HG02884 (cell line): ENCODE results near the gene SOX5.
"Not testable (repeated sequence)": the region's sequence is repeated elsewhere in the genome, so short reads cannot be mapped to it uniquely, and the experiment has no call there.

Experiments used
- ATAC-seq: cut with Tn5 transposase; IDR thresholded peaks from one replicate; pipeline ENCODE4 v1.9.1; 2021; ENCODE audit warnings: mild to moderate bottlenecking, moderate library complexity; ENCODE audit not compliant: unreplicated experiment

Gene SOX5

DNA sequence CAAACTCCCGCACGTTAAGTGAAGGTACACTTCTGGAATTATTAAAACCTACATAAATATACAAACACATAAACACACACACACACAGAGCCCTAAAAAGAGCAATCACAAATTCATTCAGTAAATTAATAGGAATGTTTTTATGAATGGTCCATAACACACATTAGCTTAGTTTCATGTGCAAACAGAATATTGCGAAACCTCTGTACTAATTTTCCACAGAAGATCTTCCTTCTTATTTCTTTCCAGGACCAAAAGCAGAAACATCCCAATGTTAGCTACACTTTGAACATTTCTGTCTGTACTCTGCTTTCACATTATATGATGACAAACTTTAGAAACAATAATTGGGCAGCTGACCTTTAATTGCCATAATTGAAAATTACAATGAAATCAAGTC is 101.6 kb downstream of the SOX5 start:
- no peak for ATAC-seq

DNA sequence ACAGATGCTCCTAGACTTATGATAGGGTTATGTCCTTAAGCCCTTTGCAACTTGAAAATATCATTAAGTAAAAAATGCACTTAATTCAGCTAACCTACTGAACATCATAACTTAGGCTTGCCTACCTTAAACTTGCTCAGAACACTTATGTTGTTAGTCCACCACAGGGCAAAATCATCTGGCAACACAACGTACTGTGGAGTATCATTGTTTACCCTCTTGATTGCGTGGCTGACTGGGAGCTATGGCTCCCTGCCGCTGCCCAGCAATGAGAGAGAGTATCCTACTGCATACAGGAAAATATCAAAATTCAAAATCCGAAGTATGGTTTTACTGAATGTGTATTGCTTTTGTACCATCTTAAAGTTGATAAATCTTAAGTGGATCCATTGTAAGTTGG is 105.5 kb downstream of the SOX5 start:
- ATAC-seq: no peak

DNA sequence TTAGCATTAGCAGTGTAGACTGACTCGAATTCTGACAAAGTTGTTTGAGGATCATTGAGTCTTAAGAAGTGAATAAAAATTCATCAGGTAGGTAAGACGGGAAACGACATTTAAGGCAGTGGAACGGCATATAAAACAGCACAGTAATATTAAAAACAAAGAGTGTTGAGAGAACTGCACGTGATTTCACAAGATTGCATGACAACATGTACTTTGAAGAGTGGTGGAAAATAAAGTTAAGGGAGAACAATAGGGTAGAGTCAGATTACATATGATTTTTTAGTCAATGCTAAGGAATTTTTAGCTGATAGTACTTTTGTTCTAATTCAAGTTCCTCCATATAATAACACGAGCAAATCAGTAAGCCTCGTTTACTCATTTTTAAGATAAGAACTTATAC is 115.4 kb downstream of the SOX5 start:
- no peak for ATAC-seq

DNA sequence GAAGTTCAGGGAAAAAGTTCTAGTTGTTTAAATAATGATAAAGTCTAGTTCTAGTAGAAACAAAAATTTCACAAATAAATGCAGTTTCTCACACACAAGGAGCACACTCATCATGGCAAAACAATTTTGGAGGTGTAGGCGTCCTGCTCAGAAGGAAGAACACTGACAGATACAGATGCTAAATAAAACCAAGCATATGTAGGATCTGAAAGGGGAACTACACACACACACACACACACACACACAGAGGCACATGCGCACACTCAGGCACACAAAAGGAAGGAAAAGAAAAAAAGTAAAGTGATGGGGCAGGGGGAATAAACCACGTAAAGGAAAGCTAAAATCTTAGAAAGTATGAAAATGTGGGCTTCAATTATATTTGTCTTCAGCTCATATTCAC is 117.7 kb downstream of the SOX5 start:
- no peak for ATAC-seq

DNA sequence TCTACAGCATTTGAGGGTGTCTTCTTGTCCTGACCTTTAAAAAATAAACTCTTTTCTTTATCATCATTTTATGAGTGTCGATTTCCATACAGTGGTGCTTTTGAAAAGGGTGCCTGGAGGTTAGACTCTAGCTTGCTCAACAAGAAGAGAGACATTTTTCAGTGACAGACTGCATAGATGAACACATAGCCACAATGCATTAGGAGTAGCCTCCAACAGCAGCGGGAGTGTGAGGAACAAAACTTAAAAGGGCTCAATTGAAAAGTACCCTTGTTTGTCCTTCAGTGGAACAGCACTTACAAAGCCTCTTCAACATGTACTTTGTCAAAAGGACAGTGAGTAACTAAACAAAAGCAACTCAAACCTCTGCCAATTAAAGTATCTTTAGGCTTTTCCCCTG is 119.3 kb downstream of the SOX5 start:
- ATAC-seq: no peak

DNA sequence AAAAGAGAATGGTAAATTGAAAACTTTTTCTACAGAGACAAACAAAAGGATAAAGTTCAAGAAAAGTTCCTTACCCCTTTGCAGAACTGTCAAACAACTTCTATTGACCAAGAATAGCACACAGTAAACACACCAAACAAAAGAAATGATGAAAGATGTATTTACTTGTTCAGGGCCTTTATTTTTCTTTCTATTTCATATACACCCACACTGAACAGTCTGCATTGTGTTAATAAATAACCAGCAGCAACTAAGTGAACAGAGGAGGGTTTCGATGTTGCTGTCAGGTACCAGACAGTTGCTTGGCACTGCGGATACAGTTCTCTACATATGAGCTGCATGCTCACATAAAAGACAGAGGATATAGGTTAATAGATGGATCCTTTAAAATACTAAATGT is 122.1 kb downstream of the SOX5 start:
- ATAC-seq: no peak

DNA sequence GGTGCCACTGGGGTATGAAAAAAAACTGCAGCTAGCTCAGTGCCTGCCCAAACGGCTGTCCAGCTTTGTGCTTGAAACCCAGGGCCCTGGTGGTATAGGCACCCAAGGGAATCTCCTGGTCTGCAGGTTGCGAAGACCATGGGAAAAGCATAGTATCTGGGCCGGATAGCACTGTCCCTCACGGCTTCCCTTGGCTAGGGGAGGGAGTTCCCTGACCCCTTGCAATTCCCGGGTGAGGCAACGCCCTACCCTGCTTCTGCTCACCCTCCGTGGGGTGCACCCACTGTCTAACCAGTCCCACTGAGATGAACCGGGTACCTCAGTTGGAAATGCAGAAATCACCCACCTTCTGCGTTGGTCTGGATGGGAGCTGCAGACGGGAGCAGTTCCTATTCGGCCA is 124.3 kb downstream of the SOX5 start:
- not testable (repeated sequence) for ATAC-seq

DNA sequence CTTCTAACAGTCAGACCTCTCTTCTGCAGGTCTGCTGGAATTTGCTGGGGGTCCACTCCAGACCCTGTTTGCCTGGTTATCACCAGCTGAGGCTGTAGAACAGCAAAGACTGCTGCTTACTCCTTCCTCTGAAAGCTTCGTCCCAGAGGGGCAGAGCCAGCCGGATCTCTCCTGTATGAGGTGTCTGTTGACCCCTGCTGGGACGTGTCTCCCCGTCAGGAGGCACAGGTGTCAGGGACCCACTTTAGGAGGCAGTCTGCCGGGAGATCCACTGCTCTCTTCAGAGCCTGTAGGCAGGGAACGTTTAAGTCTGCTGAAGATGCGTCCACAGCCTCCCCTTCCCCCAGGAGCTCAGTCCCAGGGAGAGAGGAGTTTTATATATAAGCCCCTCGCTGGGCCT is 125.1 kb downstream of the SOX5 start:
- ATAC-seq: no peak

DNA sequence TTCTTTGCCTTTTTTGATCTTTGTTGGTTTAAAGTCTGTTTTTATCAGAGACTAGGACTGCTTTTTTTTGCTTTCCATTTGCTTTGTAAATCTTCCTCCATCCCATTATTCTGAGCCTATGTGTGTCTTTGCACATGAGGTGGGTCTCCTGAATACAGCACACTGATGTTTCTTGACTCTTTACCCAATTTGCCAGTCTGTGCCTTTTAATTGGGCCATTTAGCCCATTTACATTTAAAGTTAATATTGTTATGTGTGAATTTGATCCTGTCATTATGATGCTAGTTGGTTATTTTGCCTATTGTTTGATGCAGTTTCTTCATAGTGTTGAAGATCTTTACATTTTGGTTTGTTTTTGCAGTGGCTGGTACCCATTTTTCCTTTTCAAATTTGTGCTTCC is 126.6 kb downstream of the SOX5 start:
- not testable (repeated sequence) for ATAC-seq

DNA sequence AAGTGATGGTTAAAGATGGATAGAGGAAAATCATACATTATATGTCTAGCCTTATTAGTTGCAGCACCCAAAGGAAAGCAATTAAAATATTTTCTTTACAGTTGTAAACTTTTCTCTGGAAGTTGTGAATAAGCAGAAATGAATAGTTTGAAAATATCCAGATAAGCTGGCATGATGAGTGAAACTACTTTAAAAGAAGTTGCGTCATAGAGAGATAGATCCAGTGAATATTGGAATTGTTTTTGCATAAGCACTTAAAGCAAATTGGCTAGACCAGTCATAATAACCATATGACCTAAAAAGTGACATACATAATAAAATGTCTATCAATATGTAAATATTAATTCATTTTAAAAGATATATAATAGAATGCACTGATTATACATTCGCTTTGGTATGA is 132.1 kb downstream of the SOX5 start:
- no peak for ATAC-seq

DNA sequence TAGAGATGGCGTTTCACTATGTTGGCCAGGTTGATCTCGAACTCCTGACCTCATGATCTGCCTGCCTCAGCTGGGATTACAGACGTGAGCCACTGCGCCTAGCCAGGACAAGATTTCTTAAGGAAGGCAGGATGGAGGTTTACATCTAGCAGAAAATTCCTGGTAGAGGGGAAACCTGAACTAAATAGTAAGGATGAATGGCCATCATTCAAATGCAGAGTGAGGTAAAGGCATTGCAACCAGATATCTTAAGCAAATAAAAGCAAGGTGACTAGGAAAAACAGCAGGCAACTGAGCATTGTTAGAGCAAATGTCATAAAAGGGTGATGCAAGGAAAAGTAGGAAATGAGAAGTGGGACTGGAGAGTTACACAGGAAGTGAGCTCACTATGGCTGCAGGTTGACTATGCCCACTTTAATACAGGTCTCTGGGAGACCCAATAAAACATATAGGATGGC is 133.0 kb downstream of the SOX5 start:
- ATAC-seq: no peak

DNA sequence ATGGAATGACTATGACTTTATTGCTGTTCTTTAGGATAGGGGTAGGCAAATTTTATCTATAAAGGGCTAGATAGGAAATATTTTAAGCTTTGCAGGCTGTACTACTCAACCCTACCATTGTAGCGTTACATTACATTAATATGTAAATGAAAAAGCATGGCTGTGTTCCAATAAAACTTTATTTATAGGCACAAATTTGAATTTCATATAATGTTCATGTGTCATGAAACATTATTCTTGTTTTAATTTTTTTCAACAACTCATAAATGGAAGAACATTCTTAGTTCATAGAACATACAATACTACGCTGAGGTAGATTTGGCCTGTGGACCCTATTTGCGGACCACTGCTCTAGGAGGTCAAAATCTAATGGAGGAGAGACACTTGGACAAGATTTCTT is 133.7 kb downstream of the SOX5 start:
- no peak for ATAC-seq

DNA sequence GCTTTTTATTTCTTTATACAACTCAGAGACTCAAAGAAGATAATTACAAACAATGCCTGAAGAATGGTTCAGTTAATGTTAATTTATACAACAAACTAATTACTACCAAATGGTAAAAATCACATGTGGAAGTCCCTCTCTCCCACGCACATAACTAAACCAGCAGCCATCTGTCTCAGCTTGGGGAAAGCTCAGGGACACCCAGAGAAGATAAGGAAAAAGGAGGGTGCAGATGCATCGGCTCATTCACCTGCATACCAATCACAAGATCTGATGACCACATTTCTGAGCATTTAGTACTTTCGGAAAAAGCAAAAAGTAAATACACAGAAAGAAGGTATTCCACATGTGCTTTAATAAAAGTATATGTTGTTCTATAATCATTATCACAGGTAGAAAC is 136.3 kb downstream of the SOX5 start:
- ATAC-seq: no peak

DNA sequence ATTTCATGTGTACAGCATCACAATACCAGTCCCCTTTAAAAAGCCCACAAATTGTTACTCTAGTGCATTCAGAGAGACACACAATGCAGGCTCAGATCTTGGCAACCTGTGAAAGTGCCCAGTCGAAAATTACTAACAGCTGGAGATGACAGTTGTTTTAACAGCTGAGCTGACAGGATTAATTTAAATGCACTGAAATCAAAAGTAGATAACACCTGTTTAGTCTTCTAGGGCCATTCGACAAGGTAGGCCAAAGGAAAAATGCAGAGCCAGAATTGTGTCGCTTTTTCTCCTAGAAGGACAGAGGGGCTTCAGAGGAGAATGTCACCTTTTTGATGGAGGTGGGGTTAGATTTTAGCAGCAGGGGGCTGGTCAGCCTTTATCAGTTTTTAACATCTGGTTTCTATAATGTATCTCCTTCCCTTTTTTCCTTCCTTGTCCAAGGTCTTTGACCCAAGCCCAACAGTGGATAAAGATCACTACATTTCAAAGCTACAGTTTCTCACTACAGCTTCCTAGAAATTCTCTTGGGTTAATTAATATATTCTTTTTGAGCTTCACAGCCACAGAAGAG is 139.1 kb downstream of the SOX5 start:
- no peak for ATAC-seq

DNA sequence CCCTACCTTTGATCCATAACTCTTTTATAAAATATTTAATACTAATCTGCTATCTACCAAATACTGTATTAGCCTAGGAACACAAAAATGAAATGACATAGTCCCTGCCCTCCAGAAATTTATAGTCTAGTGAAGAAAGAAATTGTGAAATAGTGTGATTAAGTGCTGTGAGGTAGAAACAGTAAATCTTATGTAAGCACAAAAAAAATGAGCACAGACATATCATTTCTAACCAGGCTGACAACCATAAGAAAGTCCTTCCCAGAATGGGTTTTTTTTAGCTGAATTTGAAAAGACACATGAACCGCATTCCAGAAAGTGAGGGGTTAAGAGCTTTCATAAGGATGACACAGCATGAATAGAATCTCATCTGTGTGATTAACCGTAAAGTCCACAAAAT is 145.9 kb downstream of the SOX5 start:
- ATAC-seq: no peak

DNA sequence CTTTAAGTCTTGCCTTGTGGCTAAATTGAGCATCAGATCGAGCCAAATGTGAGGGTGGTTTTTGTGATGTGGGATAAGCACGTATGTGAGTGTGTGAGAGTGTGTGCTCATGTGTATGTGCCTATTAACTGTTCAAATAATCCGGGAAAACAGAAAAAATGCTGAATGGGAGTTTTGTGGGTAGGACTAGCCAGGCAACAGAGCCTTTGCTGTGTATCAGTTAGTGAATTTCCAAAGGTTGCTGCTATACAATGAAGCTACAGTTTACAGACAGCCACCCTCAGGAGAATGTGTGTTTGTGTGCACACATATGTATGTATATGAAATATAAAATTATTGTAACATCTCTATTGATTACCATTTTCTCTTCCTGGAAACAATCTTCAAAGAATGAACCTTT is 154.0 kb downstream of the SOX5 start:
- ATAC-seq: no peak

DNA sequence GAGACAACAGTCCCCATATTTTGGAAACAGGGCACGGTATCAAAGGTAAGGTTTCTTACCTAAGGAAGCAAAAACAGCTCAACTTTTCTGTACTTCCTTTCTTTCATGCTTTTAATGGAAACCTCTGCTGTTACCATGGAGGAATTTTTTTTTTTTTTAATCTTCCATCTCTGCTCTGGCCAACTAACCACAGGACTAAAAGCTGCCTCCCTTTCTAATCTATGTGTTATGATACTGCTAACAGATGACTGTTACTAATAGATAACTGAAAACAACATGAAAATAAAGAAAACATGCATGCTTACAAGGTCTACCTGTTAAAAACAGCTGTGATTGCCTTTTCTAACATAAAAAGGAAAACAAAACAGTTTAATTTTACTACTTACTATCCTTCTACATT is 168.4 kb downstream of the SOX5 start:
- no peak for ATAC-seq

DNA sequence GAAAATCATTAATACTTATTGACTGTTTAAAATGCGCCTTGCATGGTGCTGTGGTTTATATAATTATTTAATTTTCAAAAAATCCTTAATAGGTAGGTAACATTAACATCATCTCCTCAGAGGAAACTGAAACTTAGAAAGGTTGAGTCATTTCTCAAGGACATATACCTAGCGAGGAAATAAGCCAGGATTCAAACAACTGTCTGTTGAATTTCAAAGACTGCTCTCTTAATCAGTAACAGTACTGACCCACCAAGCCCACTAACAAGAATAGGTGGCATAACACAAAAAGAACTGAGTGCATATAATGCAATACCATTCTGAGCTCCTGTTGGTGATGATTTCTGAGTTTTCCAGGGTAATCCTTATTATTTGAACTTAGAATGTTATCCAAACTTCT is 174.3 kb downstream of the SOX5 start:
- no peak for ATAC-seq

DNA sequence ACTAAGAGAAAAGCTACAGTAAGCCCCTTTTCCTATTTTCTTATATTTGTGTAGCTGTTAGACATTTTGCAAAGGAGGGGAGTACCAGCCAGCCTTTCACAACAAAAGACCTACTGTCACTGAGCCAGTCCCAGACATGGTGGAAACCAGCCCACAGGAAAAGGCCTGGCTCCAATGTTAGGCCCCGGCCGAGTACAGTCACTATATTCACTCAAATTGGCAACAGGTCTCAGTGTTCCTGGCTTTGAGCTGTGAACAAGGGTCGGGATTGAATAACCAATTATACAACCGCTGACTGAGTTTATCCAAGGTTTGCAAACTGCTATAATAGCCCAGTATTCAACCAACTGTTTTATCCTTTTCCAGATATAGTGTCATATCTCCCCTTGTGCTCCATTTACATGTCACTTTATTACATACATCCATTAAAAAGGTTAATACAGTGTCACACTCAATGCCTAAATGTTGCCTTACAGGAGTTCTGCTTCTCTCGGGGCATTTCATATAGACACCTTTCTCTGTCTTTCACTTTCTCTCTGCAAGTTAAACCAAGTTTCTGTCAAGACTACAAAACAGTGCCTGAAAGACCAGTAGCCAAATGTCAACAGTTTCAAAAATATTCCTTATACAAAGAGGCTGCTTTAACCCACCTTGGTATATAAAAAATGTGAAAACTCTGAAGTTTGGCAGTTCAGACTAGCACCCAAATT is 178.1 kb downstream of the SOX5 start:
- ATAC-seq: no peak

DNA sequence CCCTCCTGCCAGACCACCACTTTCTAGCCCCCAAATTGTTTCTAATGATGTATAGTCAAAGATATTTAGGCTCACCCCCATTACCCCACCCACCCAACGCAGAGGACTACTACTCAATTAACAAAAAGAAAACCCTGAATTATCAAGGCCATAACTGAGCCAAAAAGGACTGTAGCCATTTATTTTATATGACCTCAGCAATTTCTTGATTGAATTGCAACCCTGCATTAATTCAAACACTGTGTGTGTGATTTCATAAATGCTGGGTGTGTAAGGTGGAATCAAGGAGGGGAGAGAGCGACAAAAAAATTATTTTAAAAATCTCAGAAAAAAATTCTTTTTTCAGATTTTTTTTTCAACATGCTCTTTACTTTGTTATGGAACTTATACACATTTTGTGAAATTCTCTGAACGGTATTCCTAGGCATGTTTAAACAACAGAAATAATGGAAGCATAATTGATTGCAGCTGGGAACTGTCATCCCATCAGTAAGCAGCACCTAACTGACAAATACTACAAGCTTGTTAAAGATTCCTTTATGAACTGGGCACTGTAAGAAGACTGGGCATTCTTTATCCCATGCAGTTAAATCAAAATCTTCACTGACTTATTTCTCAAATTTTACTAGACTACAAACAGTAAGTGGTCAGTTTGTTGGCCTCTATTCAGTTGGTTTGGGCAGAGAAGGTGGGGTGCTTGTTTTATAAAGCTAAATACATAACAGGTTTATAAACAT is 179.1 kb downstream of the SOX5 start:
- no peak for ATAC-seq

DNA sequence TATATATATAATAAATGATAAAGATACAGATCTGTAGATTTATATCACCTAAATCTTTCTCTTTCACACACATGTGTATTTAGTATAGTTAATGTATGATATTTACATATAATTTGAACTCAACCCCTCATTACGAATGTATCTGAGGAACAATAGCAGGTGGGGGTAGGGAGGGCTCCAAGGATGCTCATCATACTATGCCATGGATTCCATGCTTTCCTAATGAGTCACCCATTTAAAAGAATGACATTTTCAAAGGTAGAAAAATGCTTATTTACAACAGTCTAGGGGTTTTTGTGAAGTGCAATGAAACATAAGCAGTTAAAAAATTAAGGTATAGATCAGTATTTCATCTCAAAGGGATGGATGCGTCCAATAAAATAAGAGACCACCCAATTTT is 181.6 kb downstream of the SOX5 start:
- no peak for ATAC-seq

DNA sequence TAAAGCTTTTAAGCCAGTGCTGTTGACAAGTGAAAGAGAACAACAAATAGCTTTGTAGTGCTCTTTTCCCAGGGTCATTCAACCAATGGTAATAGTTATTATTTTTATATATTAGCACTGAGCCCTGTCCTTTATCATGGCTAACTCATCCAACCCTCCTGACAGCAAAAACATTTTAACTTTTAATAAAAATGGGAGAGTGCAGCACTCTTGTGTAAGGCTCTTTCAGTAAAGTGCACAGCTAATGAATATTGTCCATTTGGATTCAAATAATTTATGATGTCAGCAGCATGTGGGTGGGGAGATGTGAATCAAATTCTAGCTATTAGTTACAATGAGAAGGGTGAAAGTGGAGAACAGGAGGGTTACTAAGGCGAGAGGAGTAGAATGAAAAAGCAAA is 185.7 kb downstream of the SOX5 start:
- no peak for ATAC-seq
